Stimulated activated CD8-positive, alpha-beta memory T cell treated with anti-CD3 and anti-CD28 coated beads, Interleukin-15, amount 100 ng/mL, for 24 hours (primary cell): Measurements from ENCODE around the gene MSRB3.

ENCODE experiments used
- DNase-seq: peaks from one replicate; pipeline ENCODE4 v3.0.0-alpha.2; 2020; ENCODE audit warnings: low read depth

Gene MSRB3

DNA sequence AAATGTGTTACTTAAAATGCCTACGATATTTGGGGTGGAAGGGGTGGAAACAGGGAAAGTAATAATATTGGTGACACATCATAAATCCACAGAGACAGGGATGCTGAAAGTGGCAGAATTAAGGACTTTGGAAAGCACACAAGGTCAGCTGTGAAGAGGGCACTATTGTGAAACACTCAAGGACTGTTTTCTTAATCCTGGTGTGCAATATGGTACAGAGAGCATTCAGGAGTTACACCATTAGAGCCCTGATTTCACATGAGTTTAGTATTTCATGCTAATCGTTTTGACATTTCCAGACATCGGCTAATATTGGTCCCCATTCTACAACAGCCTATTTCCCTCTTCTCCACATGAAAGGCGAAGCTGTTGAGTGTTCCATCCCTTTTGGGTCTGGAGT, 219.2 kb downstream of the MSRB3 start:
- DNase-seq = no peak

DNA sequence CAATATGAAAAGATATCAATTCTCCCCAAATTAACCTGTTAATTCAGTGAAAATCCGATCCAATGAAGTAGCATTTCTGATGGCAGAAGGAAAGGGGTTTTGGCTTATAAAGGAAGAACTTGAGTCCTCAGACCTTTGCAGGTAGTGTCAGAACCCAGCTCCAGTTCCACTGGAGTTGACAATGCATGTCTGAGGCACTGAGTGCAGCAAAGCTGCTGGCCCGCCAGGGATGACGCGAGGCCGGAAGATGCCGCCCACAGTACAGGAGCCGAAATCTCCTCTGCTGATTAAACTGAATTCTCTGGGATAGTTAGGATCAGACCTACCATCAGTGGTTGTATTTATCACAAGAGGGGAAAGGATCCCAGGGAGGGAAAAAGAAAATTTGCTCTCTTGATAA, 220.7 kb downstream of the MSRB3 start:
- no peak for DNase-seq

GRCh38 chr12:65500091-65500900, 221.8 kb downstream of the MSRB3 start:
- DNase-seq = no peak

DNA sequence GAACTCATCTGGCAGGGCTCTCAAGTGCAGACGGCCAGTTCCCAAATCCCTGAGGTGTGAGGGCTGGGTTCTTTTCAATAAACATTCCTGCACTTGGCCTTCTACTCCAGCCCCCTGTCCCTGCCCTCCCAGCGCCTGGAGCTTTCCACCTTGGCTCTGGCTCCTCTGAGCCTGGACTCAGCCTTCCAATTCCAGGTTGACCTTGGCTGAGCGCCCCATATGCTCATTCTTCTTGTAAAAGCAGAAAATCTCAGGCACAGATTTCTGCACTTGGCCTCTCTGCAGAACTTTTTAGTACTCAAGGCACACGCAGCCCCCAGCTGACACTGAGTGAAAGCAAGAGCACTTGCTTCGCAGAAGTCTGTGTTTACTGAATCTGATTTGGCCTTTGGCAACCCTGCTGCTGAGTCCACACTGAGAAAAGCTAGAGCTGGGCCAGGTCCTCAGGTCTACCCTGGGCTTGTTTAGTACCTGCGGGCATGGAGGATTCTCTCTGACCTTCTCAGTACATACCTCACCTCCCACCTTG, 222.7 kb downstream of the MSRB3 start:
- DNase-seq = no peak

DNA sequence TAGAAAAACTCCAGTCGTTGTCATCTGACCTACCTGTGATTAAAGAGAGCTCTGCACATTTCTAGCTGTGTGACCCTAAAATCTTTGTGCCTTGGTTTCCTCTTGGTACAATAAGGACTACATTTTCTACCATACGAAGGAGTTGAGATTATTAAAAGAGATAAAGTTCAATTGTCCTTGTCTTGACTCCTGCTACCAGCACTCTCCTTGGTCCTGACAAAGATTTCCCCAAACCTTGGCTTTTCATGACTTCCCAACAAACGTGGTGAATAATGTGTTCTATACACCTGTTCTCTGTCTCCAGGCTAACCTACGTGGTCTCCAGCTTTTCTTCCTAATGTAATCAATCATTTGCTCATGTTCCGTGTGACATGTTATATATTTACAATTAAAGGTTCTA, 223.5 kb downstream of the MSRB3 start:
- DNase-seq = no peak

- no peak for DNase-seq
Observed at GRCh38 chr12:65504417-65504816, 225.9 kb downstream of the MSRB3 start.

DNA sequence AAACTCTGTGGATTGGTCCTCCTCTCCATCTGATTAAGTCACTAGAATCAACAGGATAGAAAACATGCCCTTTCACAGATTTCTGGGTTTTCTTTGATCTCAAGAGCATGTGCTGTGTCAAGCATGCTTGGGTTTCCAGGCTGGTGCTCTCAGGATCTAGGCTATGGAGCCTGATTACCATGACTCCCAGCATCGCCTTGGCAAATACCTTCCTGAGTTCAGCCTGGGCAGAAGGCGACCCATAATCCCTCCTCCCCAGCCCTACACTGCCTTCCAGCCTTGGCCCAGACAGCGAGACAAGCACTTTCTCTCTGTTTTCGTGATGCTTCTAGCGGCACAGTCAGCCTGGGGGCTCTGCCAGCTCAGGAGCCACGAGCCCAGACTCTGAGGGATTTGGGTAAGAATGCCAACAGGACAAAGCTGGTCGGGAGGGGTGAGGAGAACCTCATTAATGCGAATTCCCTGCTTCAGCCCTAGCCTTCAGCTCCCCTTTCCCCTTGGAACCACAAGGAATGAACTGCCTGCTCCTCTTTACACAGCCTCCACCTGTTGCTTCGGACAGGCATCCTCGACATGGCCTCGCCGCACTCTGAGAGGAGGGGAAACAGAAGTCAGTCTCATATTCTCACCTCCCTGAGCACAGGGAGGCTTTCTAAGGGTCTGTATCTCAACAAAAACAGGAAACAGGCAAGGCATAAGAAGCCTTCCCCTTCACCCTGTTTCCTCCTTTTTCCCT, 227.1 kb downstream of the MSRB3 start:
- no peak for DNase-seq

DNA sequence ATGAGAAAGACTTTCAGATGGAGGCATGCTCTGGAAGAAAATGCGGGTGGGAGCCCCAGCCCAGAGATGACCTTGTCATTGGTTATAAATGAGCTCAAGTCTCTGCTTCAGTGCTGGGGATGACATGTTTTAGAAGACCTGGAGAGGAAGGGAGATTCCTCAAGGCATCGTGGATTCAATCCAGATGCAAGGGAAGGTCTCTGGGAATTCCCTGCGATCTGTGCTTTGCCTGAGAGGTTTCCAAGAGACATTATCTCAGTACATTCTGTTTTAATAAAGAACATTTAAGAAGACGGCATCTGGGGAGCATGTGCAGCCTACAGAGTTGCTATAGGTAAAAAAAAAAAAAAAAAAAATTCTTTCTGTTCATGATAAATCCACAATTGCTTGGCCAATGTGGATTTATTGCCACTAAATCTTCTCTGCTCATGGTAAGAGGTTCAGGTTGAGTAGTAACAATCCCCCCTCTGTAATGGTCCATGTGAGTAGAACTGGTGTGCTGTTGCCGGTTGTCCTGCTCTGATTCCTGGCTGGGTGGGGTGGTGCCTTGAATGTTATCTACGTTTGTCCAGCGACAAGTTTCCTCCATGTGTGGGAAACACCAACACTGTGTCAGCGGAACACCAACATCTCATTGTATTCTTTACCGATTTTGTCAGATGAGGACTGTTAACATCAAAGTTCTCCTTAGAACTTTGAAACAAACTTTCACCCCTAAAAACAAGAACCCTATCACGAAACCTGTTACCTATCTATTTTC, 230.0 kb downstream of the MSRB3 start:
- no peak for DNase-seq

- no peak for DNase-seq
Observed at GRCh38 chr12:65510007-65510406, 231.5 kb downstream of the MSRB3 start.

- no peak for DNase-seq
Observed at GRCh38 chr12:65510584-65511050, 232.1 kb downstream of the MSRB3 start.

- DNase-seq = no peak
Observed at GRCh38 chr12:65511134-65511834, 232.8 kb downstream of the MSRB3 start.

DNA sequence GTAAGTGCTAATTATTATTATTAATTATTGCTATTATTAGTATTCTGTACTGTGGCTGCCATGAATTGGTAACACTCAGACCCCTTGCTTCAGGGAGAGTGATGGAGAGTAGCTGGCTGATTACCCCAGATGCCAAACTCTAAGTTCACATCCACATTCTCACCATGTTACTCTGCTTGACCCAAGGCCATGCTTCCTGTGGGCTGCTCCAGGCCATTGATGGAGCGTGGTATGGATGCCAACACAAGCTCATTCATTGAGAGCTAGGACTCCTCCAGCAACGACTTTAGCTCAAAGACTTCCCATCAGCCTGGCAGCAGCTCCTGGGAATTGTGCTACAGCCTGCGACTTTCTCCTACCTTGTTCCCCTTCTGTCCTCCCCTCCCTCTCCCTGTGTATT, 233.4 kb downstream of the MSRB3 start:
- no peak for DNase-seq
